NCI-H2029 (cell line): ENCODE results near the gene TPD52L1.

Source experiments
- DNase-seq: peaks from one replicate; lab custom pipeline; 2025; lab: John Stamatoyannopoulos, UW

TPD52L1 gene

DNA sequence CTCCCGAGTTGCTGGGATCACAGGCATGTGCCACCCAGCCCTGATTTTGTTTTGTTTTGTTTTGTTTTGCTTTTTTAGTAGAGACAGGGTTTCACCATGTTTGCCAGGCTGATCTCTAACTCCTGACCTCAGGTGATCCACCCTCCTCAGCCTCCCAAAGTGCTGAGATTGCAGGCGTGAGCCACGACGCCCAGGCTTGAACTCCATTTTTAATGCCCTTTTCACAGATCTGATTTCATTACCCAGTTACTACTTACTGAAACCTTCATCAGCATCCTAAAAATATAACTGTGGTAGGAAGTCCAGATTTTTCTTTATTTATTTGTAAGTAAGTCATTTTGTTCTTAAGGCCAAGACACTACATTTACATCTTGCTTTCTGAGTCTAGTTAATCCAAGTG, 84.2 kb downstream of the TPD52L1 start:
- DNase-seq = no peak

GRCh38 chr6:125245109-125245508, 91.5 kb downstream of the TPD52L1 start:
- no peak for DNase-seq

DNA sequence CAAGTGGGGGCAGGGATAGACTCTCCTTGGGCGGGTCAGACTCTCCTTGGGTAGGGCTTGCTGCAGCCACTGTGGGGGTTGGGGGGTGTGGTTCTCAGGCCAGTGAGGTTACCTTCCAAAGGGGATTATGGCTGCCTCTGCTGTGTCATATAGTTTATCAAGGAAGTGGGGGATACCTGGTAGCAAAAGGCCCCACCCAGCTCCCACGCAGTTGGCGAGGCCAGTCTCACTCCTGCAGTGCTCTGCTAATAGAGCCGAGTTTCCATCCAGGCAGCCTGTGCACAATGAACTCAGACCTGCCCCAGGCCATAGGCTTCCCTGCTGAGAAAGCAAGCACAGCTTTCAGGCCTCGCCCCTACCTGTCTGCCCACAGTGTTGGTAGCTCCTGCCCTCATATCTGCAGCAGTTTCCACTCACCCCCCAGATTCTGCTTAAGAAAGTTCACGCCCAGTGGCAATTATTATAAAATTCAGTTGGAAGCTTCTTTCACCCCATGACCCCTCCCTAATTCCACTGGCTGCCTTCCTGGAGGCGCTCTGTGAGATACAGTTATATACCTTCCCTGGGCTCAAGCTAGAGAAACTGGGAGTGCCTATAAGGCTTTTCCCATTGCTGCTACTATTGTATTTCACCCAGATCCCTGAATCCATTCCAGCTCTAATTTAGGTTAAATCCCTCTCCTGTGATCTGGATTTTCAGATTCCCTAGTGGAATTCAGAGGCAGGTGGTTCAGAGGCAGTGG, 92.1 kb downstream of the TPD52L1 start:
- no peak for DNase-seq

DNA sequence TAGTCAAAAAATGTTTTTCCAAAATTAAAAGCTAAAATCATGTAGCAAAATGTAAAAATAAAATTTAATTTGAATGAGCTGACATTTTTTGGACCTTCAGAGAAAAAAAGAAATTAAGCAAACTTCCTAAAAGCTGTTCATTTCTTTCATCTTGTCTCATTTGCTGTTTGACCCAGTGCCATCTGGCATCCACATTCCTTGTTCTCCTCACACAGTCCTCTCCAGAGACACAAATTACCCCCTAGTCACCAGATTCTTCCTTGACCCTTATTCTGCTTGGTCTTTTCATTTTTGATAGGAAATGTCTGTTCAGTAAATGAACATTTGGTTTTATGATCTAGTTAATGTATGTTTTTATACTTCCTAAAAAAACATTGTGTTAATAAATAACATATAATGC, 93.0 kb downstream of the TPD52L1 start:
- DNase-seq = no peak

DNA sequence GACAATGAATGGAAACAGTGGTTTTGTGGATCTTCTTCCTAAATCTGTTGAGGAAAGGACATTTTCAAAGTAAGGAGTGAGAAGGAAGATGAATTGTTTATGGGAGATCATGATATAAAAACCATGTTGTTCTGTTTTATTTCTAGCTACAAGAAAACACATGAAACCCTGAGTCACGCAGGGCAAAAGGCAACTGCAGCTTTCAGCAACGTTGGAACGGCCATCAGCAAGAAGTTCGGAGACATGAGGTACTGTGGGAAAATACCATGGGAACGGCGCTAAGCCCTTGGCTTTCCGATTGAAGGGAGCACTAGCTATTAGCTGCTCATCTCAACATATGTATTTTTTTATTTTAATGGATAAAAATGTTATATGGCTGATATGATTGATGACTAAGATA, 94.6 kb downstream of the TPD52L1 start:
- no peak for DNase-seq

GRCh38 chr6:125250511-125250910, 96.9 kb downstream of the TPD52L1 start:
- no peak for DNase-seq

- DNase-seq = no peak
Observed at GRCh38 chr6:125251516-125252220, 98.1 kb downstream of the TPD52L1 start.

GRCh38 chr6:125252891-125253290, 99.3 kb downstream of the TPD52L1 start:
- no peak for DNase-seq

DNA sequence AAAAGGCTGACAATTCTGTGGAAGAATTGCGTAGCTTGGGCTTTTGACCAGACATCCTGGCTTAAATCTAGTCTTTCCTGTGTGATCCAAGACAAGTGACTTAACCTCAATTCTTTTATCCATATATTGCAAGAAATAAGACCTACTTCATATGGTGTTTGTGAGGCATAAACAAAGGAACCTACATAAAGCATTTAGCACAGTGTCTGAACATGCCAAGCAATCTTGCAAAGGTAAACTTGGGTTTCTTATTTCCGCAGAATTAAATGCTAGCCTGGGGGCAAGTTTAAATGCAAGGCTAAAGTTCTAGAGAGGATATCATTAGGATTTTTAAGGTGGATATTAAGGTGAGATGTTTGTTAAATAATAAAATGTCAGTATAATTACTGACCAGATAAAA, 100.3 kb downstream of the TPD52L1 start:
- DNase-seq = no peak

DNA sequence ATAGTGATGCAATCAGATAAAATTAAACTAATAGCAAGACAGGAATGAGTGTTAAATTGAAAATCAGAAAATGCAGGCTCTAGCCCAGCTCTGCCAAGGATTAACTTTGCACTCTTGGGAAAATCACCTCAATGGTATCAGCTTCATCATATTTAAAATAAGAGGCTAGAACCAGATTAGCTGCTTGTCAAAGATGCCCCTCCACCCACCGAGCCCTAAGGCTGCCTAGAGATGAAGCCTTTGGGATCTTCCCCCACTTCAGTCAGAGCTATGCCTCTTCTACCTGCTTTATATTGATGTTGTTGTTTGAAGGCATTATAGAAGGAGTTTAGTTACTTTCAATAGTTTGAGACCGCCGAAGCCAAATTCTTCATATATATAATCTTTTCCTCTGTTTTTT, 100.7 kb downstream of the TPD52L1 start:
- no peak for DNase-seq

GRCh38 chr6:125255201-125255600, 101.6 kb downstream of the TPD52L1 start:
- DNase-seq = no peak

DNA sequence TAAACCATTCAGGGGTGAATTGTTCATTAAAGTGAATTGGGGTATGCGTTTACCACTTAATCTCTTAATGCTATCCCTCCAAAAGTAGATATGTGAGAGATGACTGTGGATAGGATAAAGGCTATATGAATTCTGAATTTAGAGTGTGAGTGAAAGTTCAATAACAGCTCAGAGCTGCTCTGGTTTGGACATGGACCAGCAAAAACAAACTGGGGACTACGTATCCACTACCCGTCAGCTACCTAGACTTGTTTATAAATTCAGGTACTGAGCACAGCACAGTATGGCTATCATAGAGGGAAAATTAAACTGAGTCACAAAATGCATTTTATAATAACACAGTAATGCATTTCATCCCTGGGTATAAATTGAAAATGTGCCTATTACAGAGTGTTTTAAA, 103.8 kb downstream of the TPD52L1 start:
- DNase-seq = no peak

DNA sequence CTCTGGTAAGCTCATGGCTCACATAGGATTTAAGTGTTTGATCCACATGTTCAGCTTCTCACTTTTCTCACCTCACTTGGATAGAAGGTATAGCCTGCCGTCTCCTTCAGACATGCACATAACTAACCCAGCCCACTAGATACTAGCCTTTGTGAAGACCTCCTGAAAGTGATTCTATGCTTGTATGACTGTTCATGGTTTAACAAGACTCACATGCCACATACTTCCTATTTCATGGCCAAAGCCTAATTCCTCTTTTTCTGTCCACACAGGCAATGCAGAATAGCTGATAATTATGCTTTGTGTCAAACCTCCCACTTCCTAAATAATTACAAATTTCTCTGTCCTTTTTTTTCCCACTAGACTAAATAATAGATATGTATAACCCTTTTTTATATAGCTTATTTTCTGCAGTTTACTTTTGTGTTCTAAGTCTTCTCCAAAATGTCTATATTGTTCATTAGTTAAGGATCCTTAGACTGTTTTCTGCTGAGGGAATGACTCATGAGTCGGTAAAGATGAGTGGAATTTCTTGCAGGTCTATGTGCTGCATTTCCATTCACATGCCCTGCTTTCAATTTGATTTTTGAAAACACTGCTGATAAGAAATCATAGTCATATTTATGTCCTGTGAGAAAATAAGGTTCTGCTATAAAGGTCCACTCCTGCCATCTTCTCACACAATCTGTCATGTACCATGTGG, 105.2 kb downstream of the TPD52L1 start:
- DNase-seq = no peak

GRCh38 chr6:125259354-125259736, 105.8 kb downstream of the TPD52L1 start:
- no peak for DNase-seq

GRCh38 chr6:125262016-125263013, 108.7 kb downstream of the TPD52L1 start:
- no peak for DNase-seq

GRCh38 chr6:125264476-125264875, 110.9 kb downstream of the TPD52L1 start:
- DNase-seq = no peak

- peak; percentile 19 for DNase-seq
Observed at GRCh38 chr6:125267806-125268523, 114.4 kb downstream of the TPD52L1 start.

- DNase-seq = no peak
Observed at GRCh38 chr6:125268765-125269164, 115.2 kb downstream of the TPD52L1 start.

DNA sequence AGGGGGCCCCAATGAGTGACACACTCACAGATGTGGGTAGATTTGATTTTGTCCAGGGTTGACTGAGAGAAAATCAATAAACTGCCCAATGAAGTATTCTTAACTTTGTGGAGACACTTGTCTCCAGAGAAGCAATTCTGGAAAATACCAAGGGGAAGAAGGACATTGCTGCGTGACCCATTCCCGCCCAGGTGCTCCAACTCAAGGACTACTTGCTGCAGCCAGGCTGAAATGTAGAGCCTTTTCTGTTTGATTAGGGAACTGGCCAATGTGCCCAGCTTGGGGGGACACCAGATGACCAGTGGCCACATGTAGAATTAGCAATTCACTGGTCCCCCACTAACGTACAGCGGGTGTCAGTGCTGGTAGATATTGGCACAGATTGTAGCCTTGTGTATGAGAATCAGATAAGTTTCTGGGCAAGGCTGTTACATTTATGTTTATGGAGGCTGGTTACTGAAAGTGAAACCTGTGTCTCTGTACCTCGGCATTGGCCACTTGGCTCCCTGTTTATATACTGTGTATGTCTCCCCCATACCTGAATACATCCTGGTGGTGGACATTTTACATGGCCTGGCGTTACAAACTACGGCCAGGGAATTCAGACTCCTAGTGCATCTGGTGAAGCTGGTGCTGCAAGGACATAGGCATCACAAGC, 115.9 kb downstream of the TPD52L1 start:
- no peak for DNase-seq

DNA sequence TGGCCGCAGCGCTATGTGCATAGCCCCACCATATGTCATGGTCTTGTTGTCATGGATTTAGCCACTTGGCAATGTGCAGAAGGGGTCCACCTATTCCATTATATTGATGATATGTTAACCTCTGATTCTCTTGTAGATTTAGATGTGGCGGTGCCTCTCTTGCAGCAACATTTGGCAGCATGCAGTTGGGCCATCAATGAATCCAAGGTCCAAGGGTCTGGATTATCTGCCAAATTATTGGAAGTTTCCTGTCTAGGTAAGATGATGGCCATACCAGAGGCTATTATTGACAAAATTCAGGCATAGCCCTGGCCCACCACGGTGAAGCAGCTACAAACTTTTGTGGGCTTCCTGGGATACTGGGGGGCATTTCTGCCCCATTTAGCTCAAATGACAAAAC, 116.8 kb downstream of the TPD52L1 start:
- DNase-seq = no peak
